Parathyroid adenoma (tissue), 2 donors: ENCODE data around the gene ARHGEF19.

Source experiments
- H2AFZ ChIP-seq: fragments of 300-600 bp; sonication (generic); one replicate; pipeline ENCODE4 v1.7.0; 2017; ENCODE audit warnings: antibody characterized with exemption, mild to moderate bottlenecking
- H3K27ac ChIP-seq: fragments of 300-600 bp; sonication (generic); one replicate; pipeline ENCODE4 v1.7.0; 2017
- H3K27me3 ChIP-seq: fragments of 300-600 bp; sonication (generic); one replicate; pipeline ENCODE4 v1.7.0; 2017; ENCODE audit warnings: low read length; ENCODE audit not compliant: control insufficient read depth, insufficient read depth
- H3K36me3 ChIP-seq: fragments of 300-600 bp; sonication (generic); one replicate; pipeline ENCODE4 v1.7.0; 2017; ENCODE audit warnings: low read length; ENCODE audit not compliant: control insufficient read depth, insufficient read depth
- H3K4me1 ChIP-seq: fragments of 300-600 bp; sonication (generic); one replicate; pipeline ENCODE4 v1.7.0; 2017; ENCODE audit warnings: control low read depth
- H3K4me2 ChIP-seq: fragments of 300-600 bp; sonication (generic); one replicate; pipeline ENCODE4 v1.7.0; 2017; ENCODE audit warnings: low read length
- H3K4me3 ChIP-seq: fragments of 300-600 bp; sonication (generic); one replicate; pipeline ENCODE4 v1.7.0; 2017; ENCODE audit warnings: low read depth, low read length
- H3K79me2 ChIP-seq: fragments of 300-600 bp; sonication (generic); one replicate; pipeline ENCODE4 v1.7.0; 2017; ENCODE audit warnings: control low read depth
- H3K9ac ChIP-seq: fragments of 300-600 bp; sonication (generic); one replicate; pipeline ENCODE4 v1.7.0; 2017; ENCODE audit warnings: mild to moderate bottlenecking
- H3K9me3 ChIP-seq: fragments of 300-600 bp; sonication (generic); one replicate; pipeline ENCODE4 v1.7.0; 2017; ENCODE audit warnings: low read length; ENCODE audit not compliant: control insufficient read depth
- CTCF ChIP-seq: fragments of 300-600 bp; sonication (generic); IDR thresholded peaks from one replicate; pipeline ENCODE4 v1.7.0; 2017; ENCODE audit warnings: antibody characterized with exemption, mild to moderate bottlenecking
- donor health status: primary hyperparathyroidism.

ARHGEF19 gene

GRCh38 chr1:16256478-16256877, 44.0 kb upstream of the ARHGEF19 start:
- H3K9ac ChIP-seq = no peak overlapping the region
- no peak overlapping the region for H3K27ac ChIP-seq
- no peaks in the 10 kb centered on the region for H3K79me2 ChIP-seq
- no peaks in the 10 kb centered on the region for H3K36me3 ChIP-seq
- H3K27me3 ChIP-seq = no peaks in the 10 kb centered on the region
- no peak overlapping the region for H3K4me3 ChIP-seq
- no peaks in the 10 kb centered on the region for H3K9me3 ChIP-seq
- no peaks in the 10 kb centered on the region for H3K4me1 ChIP-seq
- no peak overlapping the region for H2AFZ ChIP-seq
- no peak overlapping the region for H3K4me2 ChIP-seq
- no peak for TF ChIP-seq CTCF

GRCh38 chr1:16254263-16254928, 41.9 kb upstream of the ARHGEF19 start:
- no peaks in the 10 kb centered on the region for H3K36me3 ChIP-seq
- no peaks in the 10 kb centered on the region for H3K27me3 ChIP-seq
- TF ChIP-seq CTCF = no peak
- no peak overlapping the region for H3K27ac ChIP-seq
- H3K9ac ChIP-seq = no peak overlapping the region
- no peak overlapping the region for H3K4me2 ChIP-seq
- no peak overlapping the region for H3K4me3 ChIP-seq
- H3K9me3 ChIP-seq = no peaks in the 10 kb centered on the region
- H3K79me2 ChIP-seq = no peaks in the 10 kb centered on the region
- H3K4me1 ChIP-seq = no peaks in the 10 kb centered on the region
- no peak overlapping the region for H2AFZ ChIP-seq

- Histone ChIP-seq H3K27me3 (no peaks in the 10 kb centered on the region), H3K27ac (no peak overlapping the region), H3K4me3 (no peak overlapping the region), H3K9ac (no peak overlapping the region), H2AFZ (no peak overlapping the region), H3K36me3 (no peaks in the 10 kb centered on the region), H3K4me2 (no peak overlapping the region), H3K4me1 (peaks cover 7% of the 10 kb centered on the region), H3K9me3 (no peaks in the 10 kb centered on the region), H3K79me2 (no peaks in the 10 kb centered on the region)
- TF ChIP-seq CTCF = no peak
Measured at GRCh38 chr1:16253332-16253922, 41.0 kb upstream of the ARHGEF19 start.

- no peak overlapping the region for H3K4me3 ChIP-seq
- peaks cover 7% of the 10 kb centered on the region for H3K4me1 ChIP-seq
- no peaks in the 10 kb centered on the region for H3K36me3 ChIP-seq
- H3K9me3 ChIP-seq = no peaks in the 10 kb centered on the region
- no peaks in the 10 kb centered on the region for H3K27me3 ChIP-seq
- no peaks in the 10 kb centered on the region for H3K79me2 ChIP-seq
- TF ChIP-seq CTCF = no peak
- H3K27ac ChIP-seq = no peak overlapping the region
- H3K4me2 ChIP-seq = no peak overlapping the region
- no peak overlapping the region for H3K9ac ChIP-seq
- H2AFZ ChIP-seq = no peak overlapping the region
Measured at GRCh38 chr1:16252912-16253311, 40.5 kb upstream of the ARHGEF19 start.

GRCh38 chr1:16251381-16251780, 38.9 kb upstream of the ARHGEF19 start:
- no peak overlapping the region for H3K4me2 ChIP-seq
- peaks cover 7% of the 10 kb centered on the region for H3K4me1 ChIP-seq
- no peak for TF ChIP-seq CTCF
- no peaks in the 10 kb centered on the region for H3K27me3 ChIP-seq
- H3K79me2 ChIP-seq = no peaks in the 10 kb centered on the region
- no peaks in the 10 kb centered on the region for H3K36me3 ChIP-seq
- H3K4me3 ChIP-seq = no peak overlapping the region
- no peak overlapping the region for H3K27ac ChIP-seq
- no peaks in the 10 kb centered on the region for H3K9me3 ChIP-seq
- H3K9ac ChIP-seq = no peak overlapping the region
- no peak overlapping the region for H2AFZ ChIP-seq
